NCI-H524 (cell line): ENCODE measurements around the gene DPEP3.
"Not testable (repeated sequence)": the region's sequence is repeated elsewhere in the genome, so short reads cannot be mapped to it uniquely, and the experiment has no call there.

Experiments
- DNase-seq, 2 experiments: peaks; one replicate each; lab custom pipeline; 2025; lab: John Stamatoyannopoulos, UW

The DPEP3 gene

GRCh38 chr16:67993207-67994039 lies 13.1 kb upstream of the DPEP3 start:
- peak; percentile 34 to 74 for DNase-seq

GRCh38 chr16:67992661-67993206 lies 12.4 kb upstream of the DPEP3 start:
- DNase-seq = no peak

- no peak for DNase-seq
Measured at GRCh38 chr16:67990018-67990386, 9.7 kb upstream of the DPEP3 start.

GRCh38 chr16:67989322-67990017 lies 9.2 kb upstream of the DPEP3 start:
- DNase-seq = no peak

- DNase-seq = no peak
Measured at GRCh38 chr16:67988675-67989074, 8.4 kb upstream of the DPEP3 start.

- DNase-seq = no peak
Measured at GRCh38 chr16:67987460-67988160, 7.3 kb upstream of the DPEP3 start.

- DNase-seq = no peak
Measured at GRCh38 chr16:67986949-67987348, 6.7 kb upstream of the DPEP3 start.

GRCh38 chr16:67982011-67982696 lies 1.9 kb upstream of the DPEP3 start:
- DNase-seq = no peak

GRCh38 chr16:67977469-67978227 lies 2.7 kb downstream of the DPEP3 start:
- DNase-seq = no peak

- no peak for DNase-seq
Measured at GRCh38 chr16:67977005-67977404, 3.3 kb downstream of the DPEP3 start.

GRCh38 chr16:67976205-67976604 lies 4.1 kb downstream of the DPEP3 start:
- peak in 1 of 2 experiments; percentile 27 for DNase-seq

GRCh38 chr16:67975321-67976105 lies 4.8 kb downstream of the DPEP3 start:
- DNase-seq = no peak

GRCh38 chr16:67972285-67972684 lies 8.0 kb downstream of the DPEP3 start:
- not testable (repeated sequence) for DNase-seq

- DNase-seq = no peak
Measured at GRCh38 chr16:67971111-67971510, 9.2 kb downstream of the DPEP3 start.

GRCh38 chr16:67969254-67970039 lies 10.9 kb downstream of the DPEP3 start:
- DNase-seq = no peak

GRCh38 chr16:67968400-67969253 lies 11.7 kb downstream of the DPEP3 start, which contains the start of gene SLC12A4:
SLC12A4 (minus strand) TSS chr16:67968637; CDS start chr16:67968553, 84 bp downstream.
- peak in 1 of 2 experiments; percentile 51 for DNase-seq

GRCh38 chr16:67967958-67968399 lies 12.3 kb downstream of the DPEP3 start:
- no peak for DNase-seq
